Prostate gland (tissue), 2 donors: ENCODE data around the gene SSC4D.

Experiments used
- CTCF ChIP-seq, 4 experiments: fragments of 200-600 bp in 2 of 4; fragments of 450-650 bp in 2 of 4; sonication (generic) in 2 of 4; IDR thresholded peaks; 1 replicate in 3 of 4; 2 replicates in 1 of 4; pipeline ENCODE4 v1.5.1; 2016 to 2019; ENCODE audit warnings: antibody characterized with exemption in 4 of 4, mild to moderate bottlenecking in 2 of 4, moderate library complexity in 2 of 4
- POLR2AphosphoS5 ChIP-seq: sonication (generic); formaldehyde crosslinking; IDR thresholded peaks from one replicate; pipeline ENCODE4 v1.6.1; 2017; ENCODE audit warnings: antibody characterized with exemption

GRCh38 chr7:76390092-76390491, 19.4 kb downstream of the SSC4D start:
- TF ChIP-seq CTCF (IDR thresholded peaks at IDR 0.05) (no peak), POLR2AphosphoS5 (no peak)
